Measurements from ENCODE around the gene ARID1B. TPM values are rescaled to one million over a fixed set of nuclear protein-coding genes. Genes with fewer than 3 reads are reported as not detected.

Gene ARID1B
- total and polyA plus RNA-seq, 9 of the 15 experiments (the other 6 are each of a cell fraction or from before 2014, with no cell fraction given) = 12.5 to 50.5 (median 25.8) TPM

- FAIRE-seq = no peak
- no peaks in the 10 kb centered on the region for H3K27me3 ChIP-seq (ENCODE audit: control insufficient read depth in 2 of 2, insufficient read depth in 2 of 2, low read length in 2 of 2)
- H4K20me1 ChIP-seq (replicated peaks; ENCODE audit: control insufficient read depth, insufficient read depth, low read length) = no peaks in the 10 kb centered on the region; the same call in none of the 2 replicates
- ChIA-PET CTCF (ENCODE audit: low intra/inter-chr PET ratio) (no interaction called here), POLR2A (interaction anchor here (0.8 to 1.3 kb wide), 2 partner anchors 9 to 21 kb away, joined by 3 read pairs; no protein-coding TSS in a partner anchor)
- no peak overlapping the region for H3K27ac ChIP-seq (ENCODE audit: extremely low read depth, low read depth, low read length)
- no peak for ATAC-seq
- H3K4me3 ChIP-seq = no peak overlapping the region
- no peak overlapping the region for H3K9ac ChIP-seq (ENCODE audit: insufficient read depth in 1 of 2, low read depth in 2 of 2, low read length in 2 of 2)
- no peaks in the 10 kb centered on the region for H3K36me3 ChIP-seq (ENCODE audit: control insufficient read depth, insufficient read depth, low read length)
- in situ Hi-C loops (cut with MboI) = no loop called here
- no peaks in the 10 kb centered on the region for H3K9me1 ChIP-seq (ENCODE audit: control insufficient read depth, insufficient read depth, low read length)
- no peaks in the 10 kb centered on the region for H3K9me3 ChIP-seq (replicated peaks; ENCODE audit: control insufficient read depth, insufficient read depth, low read depth, low read length)
- BruUV-seq (replicated peaks) = no TSS peak
- peaks cover 5 to 9% of the 10 kb centered on the region in 2 experiments; a peak in 4 of 5 replicates for H3K4me1 ChIP-seq (replicated peaks in 1 of 2; ENCODE audit: control insufficient read depth in 2 of 2, insufficient read depth in 2 of 2, low read length in 2 of 2)
- no peak overlapping the region for H3K4me2 ChIP-seq (ENCODE audit: insufficient read depth, low read length)
- TF ChIP-seq ZNF316 (IDR thresholded peaks at IDR 0.05) = peak; percentile 52; the same call in 1 of the 2 replicates
- no peak for TF ChIP-seq ETV6 (IDR thresholded peaks at IDR 0.05; ENCODE audit: borderline replicate concordance in 1 of 2, low read depth in 2 of 2, low read length in 1 of 2)
- TF ChIP-seq ETV6 (CRISPR knock-in tag; IDR thresholded peaks at IDR 0.05; ENCODE audit: borderline replicate concordance) = no peak
- 66% methylated on average over 11 of the region's 11 CpGs for WGBS (ENCODE audit: insufficient coverage, low coverage, missing lambda C conversion rate)
- H2AFZ ChIP-seq (ENCODE audit: low read depth, low read length) = no peak overlapping the region
- intact Hi-C loops (cut with micrococcal nuclease) = no loop called here
- H3K79me2 ChIP-seq (ENCODE audit: control insufficient read depth, insufficient read depth, low read length) = peaks cover 6% of the 10 kb centered on the region; the same call in 1 of the 3 replicates
- no peak for DNase-seq (ENCODE audit: extremely low read depth in 1 of 4, low spot score in 3 of 4)
These were observed 139.1 kb downstream of the ARID1B start for GRCh38 chr6:156916130-156916801.

GRCh38 chr6:156917213-156917612 is 140.0 kb downstream of the ARID1B start:
- FAIRE-seq (no peak), ATAC-seq (peak; percentile 47; the same call in 2 of the 3 replicates), DNase-seq (ENCODE audit: extremely low read depth in 1 of 4, low spot score in 3 of 4) (peak in 1 of 4 experiments; percentile 21)
- Histone ChIP-seq H3K9me1 (ENCODE audit: control insufficient read depth, insufficient read depth, low read length) (no peaks in the 10 kb centered on the region), H4K20me1 (replicated peaks; ENCODE audit: control insufficient read depth, insufficient read depth, low read length) (no peaks in the 10 kb centered on the region; the same call in none of the 2 replicates), H3K4me2 (ENCODE audit: insufficient read depth, low read length) (no peak overlapping the region), H3K4me1 (replicated peaks in 1 of 2; ENCODE audit: control insufficient read depth in 2 of 2, insufficient read depth in 2 of 2, low read length in 2 of 2) (peaks cover 5 to 6% of the 10 kb centered on the region in 2 experiments; a peak in 4 of 5 replicates), H3K27ac (ENCODE audit: extremely low read depth, low read depth, low read length) (no peak overlapping the region), H3K27me3 (ENCODE audit: control insufficient read depth in 2 of 2, insufficient read depth in 2 of 2, low read length in 2 of 2) (no peaks in the 10 kb centered on the region), H3K4me3 (no peak overlapping the region), H3K9ac (ENCODE audit: insufficient read depth in 1 of 2, low read depth in 2 of 2, low read length in 2 of 2) (no peak overlapping the region), H3K36me3 (ENCODE audit: control insufficient read depth, insufficient read depth, low read length) (no peaks in the 10 kb centered on the region), H3K79me2 (ENCODE audit: control insufficient read depth, insufficient read depth, low read length) (peaks cover 3% of the 10 kb centered on the region; the same call in 1 of the 3 replicates), H2AFZ (ENCODE audit: low read depth, low read length) (no peak overlapping the region), H3K9me3 (replicated peaks; ENCODE audit: control insufficient read depth, insufficient read depth, low read depth, low read length) (no peaks in the 10 kb centered on the region)
- intact Hi-C loops (cut with micrococcal nuclease) = no loop called here
- in situ Hi-C loops (cut with MboI) = no loop called here
- no TSS peak for BruUV-seq (replicated peaks)
- ChIA-PET POLR2A (no interaction called here), CTCF (ENCODE audit: low intra/inter-chr PET ratio) (no interaction called here)
- 54% methylated on average over 5 of the region's 5 CpGs for WGBS (ENCODE audit: insufficient coverage, low coverage, missing lambda C conversion rate)
- TF ChIP-seq BCLAF1 (IDR thresholded peaks at IDR 0.05; ENCODE audit: borderline replicate concordance in 1 of 2, control insufficient read depth in 1 of 2, low read depth in 2 of 2, low read length in 1 of 2) = no peak
- TF ChIP-seq CUX1 (CRISPR knock-in tag; IDR thresholded peaks at IDR 0.05) = no peak
